HG02623 (cell line): ENCODE measurements around the gene NF1.

Source experiments
- ATAC-seq: cut with Tn5 transposase; IDR thresholded peaks from one replicate; pipeline ENCODE4 v1.9.1; 2021; ENCODE audit warnings: moderate library complexity; ENCODE audit not compliant: unreplicated experiment

NF1 gene

DNA sequence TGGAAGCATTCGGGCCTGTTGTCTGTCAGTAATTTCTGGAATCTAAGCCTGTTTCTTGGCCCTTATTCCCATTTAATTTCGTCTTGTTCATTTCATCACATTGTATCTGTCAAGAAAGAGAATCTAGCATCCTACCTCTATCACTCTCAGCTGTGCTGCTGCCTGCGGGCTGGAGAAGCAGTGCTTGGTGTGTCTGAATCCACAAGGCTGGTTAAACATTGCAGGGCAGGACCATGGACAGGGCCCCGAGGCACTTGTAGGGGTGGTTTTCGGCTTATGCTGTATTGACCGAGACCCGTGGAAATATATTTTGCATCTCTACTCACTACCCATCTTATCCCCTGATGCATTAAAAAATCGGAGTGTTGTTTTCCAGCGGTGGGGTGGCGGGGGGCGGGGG, 299.8 kb downstream of the NF1 start:
- ATAC-seq, result no peak

DNA sequence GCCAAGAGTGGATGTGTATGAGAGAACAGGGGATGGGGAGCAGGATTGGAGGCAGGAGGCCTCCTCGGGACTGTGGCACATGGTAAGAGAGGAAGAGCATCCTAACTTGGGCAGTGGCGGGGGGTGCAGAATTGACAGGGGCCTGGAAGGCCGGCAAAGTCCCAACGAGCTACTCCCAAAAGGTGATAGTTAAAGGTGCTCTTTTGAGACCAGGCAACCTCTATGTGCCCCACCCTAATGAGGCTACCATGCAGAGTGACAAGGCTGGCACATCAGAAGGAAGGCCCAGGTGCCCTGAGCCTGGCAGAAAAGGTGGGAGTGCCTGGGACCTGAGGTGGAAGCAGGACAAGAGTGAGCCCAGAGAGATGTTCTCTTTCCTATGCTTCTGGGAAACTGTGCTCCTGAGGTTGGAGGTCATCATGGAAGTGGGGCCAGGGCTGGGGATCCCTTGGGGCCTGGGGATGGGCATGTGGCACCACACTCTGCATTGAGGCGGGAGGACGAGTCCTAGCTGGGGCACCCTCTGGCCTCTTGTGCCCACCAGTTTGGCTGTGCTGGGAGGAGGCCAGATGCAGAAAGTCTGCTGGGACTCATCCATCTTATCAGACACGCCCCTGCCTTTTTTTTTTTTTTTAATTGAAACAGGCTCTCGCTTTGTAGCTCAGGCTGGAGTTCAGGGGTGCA, 302.6 kb downstream of the NF1 start:
- ATAC-seq, result no peak

GRCh38 chr17:31398381-31399311, 303.9 kb downstream of the NF1 start:
- ATAC-seq, result no peak

DNA sequence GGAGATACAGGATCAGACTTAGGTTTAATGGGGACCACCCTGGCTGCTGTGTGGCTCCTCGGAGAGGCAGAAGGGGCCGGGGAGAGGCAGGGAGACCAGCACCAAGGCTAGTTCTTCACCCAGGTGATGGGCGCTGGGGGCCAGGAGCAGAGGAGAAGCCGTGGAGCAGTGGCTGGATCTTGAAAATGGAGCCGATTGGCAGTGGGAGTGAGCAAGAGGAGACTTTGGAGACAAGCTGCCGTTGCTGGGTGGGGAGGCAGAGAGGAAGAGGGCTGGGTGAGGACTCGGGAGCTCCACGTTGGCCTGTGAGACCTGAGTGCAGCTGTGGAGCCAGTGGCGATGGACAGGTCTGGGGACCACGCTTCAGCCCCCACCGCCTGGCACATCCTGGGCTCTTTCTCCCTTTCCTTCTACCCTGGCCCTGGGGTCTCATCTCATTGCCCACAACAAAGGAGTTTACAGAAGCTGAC, 305.7 kb downstream of the NF1 start:
- no peak for ATAC-seq

DNA sequence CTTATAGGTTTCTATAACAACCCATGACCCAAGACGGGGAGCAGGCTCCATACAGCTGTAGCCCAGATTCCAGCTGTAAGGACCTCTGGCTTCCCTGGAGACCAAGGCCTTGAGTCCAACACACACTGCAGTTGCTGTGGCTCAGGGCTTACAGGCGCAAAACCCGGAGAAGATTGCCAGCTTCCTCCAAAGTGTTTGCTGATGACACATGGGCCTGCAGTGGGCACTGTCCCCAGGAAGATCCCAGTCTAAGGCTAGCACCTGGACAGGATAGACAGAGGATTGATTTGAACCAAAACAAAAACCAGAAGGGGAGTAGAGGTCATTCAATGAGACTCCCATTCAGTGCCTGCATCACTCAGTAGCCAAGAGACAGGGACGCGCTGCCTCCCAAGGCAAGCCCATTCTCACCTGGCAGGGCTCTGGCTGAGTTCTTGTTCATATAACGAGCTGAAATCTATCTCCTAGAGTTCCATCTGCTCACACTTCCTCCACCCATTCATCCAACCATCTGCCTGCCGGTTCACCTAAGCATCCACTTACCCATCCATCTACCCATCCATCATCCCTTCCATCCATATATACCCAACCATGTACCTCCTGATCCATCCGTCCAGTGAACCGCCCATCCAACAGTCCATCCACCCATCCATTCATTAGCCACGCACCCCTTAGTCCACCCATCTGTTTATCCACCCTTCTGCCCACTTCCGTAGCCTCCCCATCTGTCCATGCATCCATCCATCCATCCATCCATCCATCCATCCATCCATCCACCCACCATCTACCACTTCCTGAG, 306.9 kb downstream of the NF1 start:
- no peak for ATAC-seq

- no peak for ATAC-seq
Measured at GRCh38 chr17:31404028-31404949, 309.5 kb downstream of the NF1 start.

DNA sequence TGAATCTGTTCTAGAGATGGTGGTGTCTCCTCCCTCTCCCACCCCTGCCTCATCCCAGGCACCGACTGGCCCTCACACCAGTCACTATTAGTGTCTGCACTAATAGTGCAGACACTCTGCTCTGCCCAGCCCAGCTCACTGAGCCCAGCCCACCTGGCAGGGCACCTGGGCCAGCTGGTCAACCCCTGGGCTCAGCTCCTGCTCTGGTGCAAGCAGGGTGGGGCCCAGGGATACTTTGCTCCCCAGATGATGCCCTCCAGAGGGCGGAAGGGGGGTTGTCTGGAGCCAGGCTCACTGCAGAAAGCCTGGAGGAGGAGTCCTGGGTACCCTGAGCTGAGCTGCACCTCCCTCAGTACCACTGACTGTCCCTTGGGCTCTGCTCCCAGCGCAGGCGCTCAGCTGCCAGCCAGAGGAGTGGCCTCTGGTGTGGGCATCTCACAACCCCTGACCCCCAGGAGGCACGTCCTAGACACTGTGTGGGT, 311.2 kb downstream of the NF1 start:
- ATAC-seq, result no peak

GRCh38 chr17:31408586-31408985, 313.8 kb downstream of the NF1 start:
- no peak for ATAC-seq

DNA sequence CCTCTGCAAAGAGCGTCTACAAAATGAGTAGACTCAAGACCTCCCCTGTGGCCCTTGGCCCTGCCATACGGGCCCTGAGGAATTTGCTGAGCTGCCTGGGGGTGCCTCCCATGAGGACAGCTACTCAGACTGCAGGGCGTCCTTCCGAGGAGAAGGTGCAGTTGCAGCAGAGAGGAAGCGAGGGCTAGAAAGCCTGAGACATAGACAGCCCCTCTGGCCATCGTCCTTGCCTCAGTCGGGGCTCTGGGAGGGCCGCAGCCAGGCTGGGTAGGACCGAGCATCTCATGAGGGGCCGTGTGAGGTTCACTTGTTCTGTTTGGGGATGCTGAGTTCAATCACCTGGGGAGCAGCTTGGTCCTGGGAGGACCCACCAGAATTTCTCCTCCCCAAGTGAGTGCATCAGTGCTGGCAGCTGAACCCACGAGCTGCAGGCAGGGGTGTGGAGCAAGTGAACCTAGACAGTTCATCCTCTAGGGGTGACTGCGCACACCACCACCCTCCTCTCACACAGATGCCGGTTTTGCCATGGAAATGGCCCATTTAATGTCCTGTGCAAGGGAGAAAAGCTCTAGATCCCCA, 317.0 kb downstream of the NF1 start:
- ATAC-seq, result no peak

DNA sequence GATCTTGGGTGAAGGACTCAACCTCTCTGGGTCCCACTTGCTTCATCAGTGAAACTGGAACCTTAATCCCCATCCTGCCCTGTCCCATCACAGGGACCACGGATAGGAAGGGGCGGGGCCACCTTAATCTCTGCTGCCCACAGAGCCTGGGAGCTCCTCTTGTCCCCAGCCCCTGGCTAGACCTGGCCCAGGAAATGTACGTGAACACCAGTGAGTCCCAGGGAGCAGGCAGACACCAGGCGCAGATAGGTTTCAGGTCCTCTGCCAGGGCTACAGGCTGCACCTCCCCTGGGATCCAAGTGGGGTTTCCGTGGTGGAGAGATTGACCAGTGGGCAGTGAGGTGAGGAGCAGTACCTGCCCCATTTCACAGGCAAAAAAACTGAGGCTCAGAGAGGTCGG, 317.7 kb downstream of the NF1 start:
- no peak for ATAC-seq

- no peak for ATAC-seq
Measured at GRCh38 chr17:31413081-31413799, 318.5 kb downstream of the NF1 start.

DNA sequence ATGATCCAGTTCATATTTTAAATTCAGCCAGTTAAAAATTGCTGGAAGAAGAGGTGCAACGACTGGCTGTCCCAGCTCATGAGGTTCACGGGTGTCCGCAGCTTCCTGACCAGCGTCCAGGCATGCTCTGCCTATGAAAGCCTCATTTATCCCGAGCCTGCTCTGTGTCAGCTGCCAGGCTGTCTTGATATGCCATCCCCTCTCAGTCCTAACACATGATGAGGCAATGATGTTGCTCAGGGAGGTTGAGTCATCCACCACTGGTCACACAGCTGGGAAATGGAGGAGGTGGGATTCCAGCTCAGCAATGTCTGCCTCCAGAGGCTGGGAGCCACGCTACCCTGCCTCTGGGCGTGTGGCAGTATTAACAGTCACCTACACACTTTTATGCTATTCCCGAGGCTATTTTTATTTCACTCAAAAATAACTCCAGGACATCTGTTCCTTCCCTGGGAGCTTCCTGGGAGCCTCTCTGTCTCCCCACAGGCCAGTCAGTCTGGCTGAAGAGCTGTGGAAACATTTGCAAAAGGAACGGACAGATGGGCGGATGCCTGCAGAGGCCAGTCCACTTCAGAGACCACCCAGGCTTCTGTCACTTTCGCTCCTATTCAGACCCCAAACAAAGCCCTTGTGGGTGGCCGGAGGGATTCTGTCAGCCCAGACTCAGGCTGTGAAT, 319.2 kb downstream of the NF1 start:
- no peak for ATAC-seq

- ATAC-seq, result no peak
Measured at GRCh38 chr17:31414550-31414918, 319.8 kb downstream of the NF1 start.

GRCh38 chr17:31415004-31415454, 320.3 kb downstream of the NF1 start:
- no peak for ATAC-seq

- no peak for ATAC-seq
Measured at GRCh38 chr17:31415640-31416502, 321.1 kb downstream of the NF1 start.

DNA sequence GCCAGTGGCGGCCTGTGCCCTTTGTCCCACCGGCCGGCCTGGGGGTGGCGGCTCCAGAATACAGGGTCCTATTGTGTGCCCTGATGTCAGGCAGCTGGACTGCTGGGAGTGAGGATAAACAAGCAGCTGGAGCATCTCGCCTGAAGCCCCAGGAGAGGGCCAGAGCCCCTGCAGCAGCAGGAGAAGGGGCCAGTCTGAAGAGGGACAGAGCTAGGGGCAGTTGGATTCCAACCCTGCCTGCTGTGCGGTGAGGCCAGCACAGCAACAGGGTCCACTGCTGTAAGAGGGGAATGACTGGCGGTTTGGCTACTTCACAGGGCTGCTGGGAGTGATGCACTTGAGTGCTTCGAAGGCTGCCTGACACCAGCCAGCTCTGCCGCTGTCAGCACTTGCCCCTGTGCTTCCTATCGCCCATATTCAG, 321.7 kb downstream of the NF1 start:
- no peak for ATAC-seq

GRCh38 chr17:31417051-31417792, 322.4 kb downstream of the NF1 start:
- ATAC-seq, result no peak
